ENCODE data around the gene ZBTB7C.

The ZBTB7C gene

DNA sequence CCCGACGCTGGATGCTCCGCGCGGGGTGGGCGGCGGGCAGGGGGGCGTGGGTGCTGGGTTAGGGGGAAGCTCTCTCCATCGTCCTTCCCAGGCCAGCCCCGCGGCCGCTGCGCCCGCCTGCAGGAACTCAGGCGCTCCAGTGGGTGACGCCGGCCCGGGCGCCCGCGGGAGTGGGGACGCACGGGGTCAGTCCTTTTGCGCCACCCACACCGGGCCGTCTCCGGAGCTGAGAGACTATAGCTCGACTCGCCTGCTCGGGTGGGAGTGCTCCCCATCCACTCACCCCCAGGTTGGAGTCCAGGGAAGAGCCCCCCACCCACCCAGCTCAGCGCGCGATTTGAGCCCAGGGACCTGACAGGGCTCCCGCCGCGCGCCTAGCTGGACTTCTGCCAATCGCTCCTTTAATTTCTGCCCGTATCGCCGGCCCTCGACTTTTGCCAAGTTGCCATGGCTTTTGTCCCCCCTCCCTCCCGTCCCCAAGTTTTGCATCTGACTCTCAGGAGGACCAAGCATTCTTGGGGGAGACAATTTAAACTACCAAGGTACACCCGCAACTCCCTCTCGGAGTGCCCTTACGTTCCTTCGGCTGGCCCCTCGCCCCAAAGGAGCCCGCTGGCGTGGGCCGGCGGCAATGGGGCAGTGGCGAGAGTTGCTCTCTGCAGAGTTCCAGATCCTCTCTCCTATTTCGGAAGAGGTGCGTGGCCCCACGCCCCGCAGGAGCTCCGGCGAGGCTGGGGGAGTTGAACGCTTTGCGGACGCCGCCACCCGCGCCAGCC is 272.9 kb downstream of the ZBTB7C start:
- TF ChIP-seq, protein P1, sequence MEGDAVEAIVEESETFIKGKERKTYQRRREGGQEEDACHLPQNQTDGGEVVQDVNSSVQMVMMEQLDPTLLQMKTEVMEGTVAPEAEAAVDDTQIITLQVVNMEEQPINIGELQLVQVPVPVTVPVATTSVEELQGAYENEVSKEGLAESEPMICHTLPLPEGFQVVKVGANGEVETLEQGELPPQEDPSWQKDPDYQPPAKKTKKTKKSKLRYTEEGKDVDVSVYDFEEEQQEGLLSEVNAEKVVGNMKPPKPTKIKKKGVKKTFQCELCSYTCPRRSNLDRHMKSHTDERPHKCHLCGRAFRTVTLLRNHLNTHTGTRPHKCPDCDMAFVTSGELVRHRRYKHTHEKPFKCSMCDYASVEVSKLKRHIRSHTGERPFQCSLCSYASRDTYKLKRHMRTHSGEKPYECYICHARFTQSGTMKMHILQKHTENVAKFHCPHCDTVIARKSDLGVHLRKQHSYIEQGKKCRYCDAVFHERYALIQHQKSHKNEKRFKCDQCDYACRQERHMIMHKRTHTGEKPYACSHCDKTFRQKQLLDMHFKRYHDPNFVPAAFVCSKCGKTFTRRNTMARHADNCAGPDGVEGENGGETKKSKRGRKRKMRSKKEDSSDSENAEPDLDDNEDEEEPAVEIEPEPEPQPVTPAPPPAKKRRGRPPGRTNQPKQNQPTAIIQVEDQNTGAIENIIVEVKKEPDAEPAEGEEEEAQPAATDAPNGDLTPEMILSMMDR (IDR thresholded peaks at IDR 0.05; ENCODE audit: low read depth, low read length, missing control alignments): no peak
- DNase-seq (ENCODE audit: extremely low read depth, low read depth): no peak
- no peak overlapping the region for H3K4me3 ChIP-seq (replicated peaks; ENCODE audit: low read depth, low read length)

DNA sequence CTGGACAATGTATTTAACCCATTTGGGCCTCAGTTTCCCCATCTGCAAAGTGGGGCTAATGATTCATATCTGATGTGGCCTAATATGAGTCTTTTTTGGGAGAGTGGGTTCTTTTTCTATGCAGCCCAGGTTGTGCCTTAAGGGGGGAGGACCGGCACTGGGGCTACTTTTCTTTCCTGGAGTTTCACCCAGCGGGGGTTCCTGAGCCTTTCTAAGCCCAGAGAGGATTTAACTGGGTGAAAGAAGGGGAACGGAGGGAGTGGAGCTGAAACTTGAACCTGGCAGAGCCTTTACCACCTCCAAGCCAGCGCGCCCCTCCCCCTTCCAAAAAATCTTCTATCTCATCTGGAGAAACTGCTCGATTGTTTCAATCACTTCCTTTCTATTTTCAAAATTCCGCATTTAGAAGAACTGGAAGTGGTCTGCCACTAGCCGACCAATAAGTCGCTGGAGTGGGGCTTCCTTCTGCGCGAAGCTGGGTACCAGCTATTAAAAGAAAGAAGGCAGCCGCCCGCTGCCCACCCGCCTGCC is 273.7 kb downstream of the ZBTB7C start:
- DNase-seq (ENCODE audit: extremely low read depth, low read depth): no peak
- H3K4me3 ChIP-seq (replicated peaks; ENCODE audit: low read depth, low read length): no peak overlapping the region
- TF ChIP-seq, protein P1 (IDR thresholded peaks at IDR 0.05; ENCODE audit: low read depth, low read length, missing control alignments): no peak

DNA sequence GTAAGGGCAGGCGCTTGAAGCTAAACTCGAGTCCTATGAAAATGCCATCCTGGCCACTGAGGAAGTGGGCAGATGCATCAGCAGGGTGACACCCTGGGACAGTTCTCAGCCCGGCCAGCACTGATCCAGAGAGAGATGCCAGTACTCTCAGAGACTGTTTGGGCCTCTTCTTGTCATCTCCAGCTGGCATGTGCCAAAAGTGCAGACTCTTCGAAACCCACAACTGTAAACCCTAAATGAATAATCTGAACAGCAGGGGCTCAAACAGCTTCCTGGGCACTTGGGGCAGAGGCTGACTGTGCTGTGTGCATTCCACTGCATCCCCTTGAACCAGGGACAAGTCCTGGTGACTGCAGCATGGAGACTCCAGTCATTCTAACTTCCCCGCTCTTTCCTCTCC is 274.6 kb downstream of the ZBTB7C start:
- DNase-seq (ENCODE audit: extremely low read depth, low read depth): no peak
- no peak overlapping the region for H3K4me3 ChIP-seq (replicated peaks; ENCODE audit: low read depth, low read length)
- TF ChIP-seq, protein P1 (IDR thresholded peaks at IDR 0.05; ENCODE audit: low read depth, low read length, missing control alignments): no peak

DNA sequence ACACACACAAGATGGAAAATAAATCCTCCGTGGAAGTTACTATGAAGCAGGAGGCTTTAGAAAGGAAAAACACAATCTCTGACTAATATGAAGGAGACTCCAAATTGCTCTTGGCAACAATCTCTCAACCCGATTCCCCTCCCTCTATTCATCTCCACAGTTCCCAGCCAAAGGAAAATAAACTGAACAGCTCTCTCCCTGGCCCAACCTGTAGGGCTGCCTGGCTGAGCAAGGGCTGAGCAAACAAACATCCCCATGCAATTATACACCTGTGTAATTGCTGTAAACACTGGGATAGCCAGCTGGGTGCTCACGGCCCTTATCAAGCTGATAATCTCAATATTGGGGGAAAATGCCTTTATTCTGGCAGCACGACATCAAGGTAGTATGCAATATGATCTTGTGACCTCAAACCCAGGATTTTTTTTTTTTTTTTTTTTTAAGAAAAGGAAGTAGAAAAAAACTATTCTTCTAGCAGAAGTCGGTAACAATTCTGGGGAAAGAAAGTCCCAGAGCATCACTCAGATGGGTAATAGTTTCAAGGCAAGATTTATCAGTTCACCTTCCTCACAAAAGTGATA is 275.4 kb downstream of the ZBTB7C start:
- H3K4me3 ChIP-seq (replicated peaks; ENCODE audit: low read depth, low read length): no peak overlapping the region
- TF ChIP-seq, protein P1 (IDR thresholded peaks at IDR 0.05; ENCODE audit: low read depth, low read length, missing control alignments): no peak
- no peak for DNase-seq (ENCODE audit: extremely low read depth, low read depth)

DNA sequence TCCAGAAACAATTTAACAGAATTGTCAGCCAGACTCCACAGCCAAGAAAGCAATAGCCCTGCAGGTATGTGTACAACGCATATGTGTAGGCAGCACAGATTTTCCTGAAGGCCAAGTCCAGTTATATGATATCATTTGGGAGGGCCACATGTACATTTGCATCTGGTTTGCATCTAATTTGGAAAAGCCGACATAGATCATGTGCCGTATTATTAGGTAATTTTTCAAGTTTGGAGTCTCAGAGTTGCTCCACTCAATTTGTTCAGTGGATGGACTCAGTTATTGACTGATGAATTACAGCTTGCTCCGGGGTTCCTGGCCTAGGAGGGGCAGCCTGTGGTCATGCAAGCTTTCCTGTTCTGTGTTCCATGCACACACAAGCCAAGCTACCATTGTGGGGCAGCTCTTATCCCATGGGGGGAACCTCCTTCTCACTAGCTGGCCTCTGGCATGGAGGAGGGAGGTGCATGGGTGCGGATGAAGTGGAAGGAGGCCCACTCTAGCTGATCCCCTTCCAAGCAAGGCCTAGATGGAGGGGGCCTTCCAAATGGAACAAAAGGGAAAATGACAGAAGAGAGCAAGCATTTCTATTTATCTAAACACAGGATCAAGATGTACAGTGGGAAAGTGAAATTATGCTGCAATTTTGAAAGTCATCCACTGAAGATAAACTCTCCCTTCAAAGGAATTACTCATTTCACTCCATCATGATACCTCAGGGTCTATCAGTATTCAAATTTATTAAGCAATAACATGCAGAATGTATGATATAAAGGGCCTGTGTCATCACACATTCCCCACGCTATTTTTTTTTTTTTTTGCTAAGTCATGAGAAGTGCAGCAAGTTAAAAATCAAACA is 276.2 kb downstream of the ZBTB7C start:
- TF ChIP-seq, protein P1 (IDR thresholded peaks at IDR 0.05; ENCODE audit: low read depth, low read length, missing control alignments): no peak
- no peak overlapping the region for H3K4me3 ChIP-seq (replicated peaks; ENCODE audit: low read depth, low read length)
- no peak for DNase-seq (ENCODE audit: extremely low read depth, low read depth)

DNA sequence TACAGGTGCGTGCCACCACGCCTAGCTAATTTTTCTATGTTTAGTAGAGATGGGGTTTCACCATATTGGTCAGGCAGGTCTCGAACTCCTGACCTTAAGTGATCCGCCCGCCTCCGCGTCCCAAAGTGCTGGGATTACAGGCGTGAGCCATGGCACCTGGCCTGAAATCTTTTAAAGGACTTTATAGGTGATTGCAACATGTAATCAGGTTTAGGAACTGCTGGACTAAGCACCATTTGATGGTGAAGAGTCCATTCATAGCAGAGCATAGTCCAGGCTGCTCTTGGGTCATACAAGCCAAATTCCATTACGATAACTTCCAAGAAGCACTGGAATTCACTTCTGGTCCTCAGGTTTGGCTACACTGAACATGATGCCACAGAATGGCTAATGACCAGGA is 278.1 kb downstream of the ZBTB7C start:
- TF ChIP-seq, protein P1 (IDR thresholded peaks at IDR 0.05; ENCODE audit: low read depth, low read length, missing control alignments): no peak
- no peak overlapping the region for H3K4me3 ChIP-seq (replicated peaks; ENCODE audit: low read depth, low read length)
- DNase-seq (ENCODE audit: extremely low read depth, low read depth): no peak

All from HFF-Myc (cell line).